H1 (cell line): ENCODE data around the gene TEAD3. TPM values are rescaled to one million over a fixed set of nuclear protein-coding genes. Genes with fewer than 3 reads are reported as not detected.

ENCODE experiments used
- BRCA1 ChIP-seq: IDR thresholded peaks from 2 replicates; pipeline ENCODE4 v1.6.1; 2012; ENCODE audit warnings: low read depth, low read length, improper control_type of control experiment
- SAP30 ChIP-seq: fragments of 300-600 bp; sonication (generic); IDR thresholded peaks from 2 replicates; pipeline ENCODE4 v1.7.1; 2012; ENCODE audit warnings: low read length, moderate library complexity, mild to moderate bottlenecking, inconsistent platforms; ENCODE audit not compliant: insufficient read depth, insufficient replicate concordance
- polyA plus RNA-seq, 7 experiments: library from polyadenylated mRNA; depleted of rRNA in 3 of 7; stranded (reverse) in 5 of 7; unstranded in 2 of 7; fragments of >200 nt in 5 of 7; fragments of 200-250 nt in 2 of 7; gene quantifications; 1 replicate in 5 of 7; 2 replicates in 1 of 7; 4 replicates in 1 of 7; pipeline versions ENCODE4 v1.2.1 to v1.2.3, GENCODE V29; 2011 to 2013; ENCODE audit warnings: missing spikeins in 2 of 7, mixed read lengths in 2 of 7
- total RNA-seq: library from RNA; stranded (reverse); fragmentation: NEBNext Ultra II Directional; extraction: Animal tissue kit (Norgen Biotek cat#: 25700); gene quantifications from 2 replicates; pipeline ENCODE4 v1.2.1, GENCODE V29; 2021

Gene TEAD3
- total and polyA plus RNA-seq, 2 of the 8 experiments (the other 6 are each of a cell fraction or from before 2014, with no cell fraction given), result 20.1 to 28.7 TPM

DNA sequence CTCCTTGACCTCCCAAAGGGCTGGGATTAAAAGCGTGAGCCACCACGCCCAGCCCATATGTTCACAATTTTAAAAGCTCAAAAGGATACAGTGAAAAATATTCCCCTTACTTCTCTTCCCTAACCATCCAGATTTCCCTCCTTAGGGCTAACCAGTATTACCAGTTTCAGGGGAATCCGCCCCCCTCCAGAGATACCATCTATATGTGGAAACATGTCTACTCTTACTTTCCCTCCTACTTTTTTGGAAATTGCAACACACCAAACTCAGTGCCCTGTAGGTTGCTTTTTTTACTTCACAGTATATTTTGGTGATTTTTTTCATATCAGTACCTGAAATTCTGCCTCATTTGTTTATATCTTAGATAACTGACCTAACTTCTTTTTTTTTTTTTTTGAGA, 35.6 kb downstream of the TEAD3 start (continued):
- no peak for TF ChIP-seq SAP30
- no peak for TF ChIP-seq BRCA1
